ENCODE measurements around the gene ABCC6. TPM values are rescaled to one million over a fixed set of nuclear protein-coding genes. Genes with fewer than 3 reads are reported as not detected.
"Not testable (repeated sequence)": the region's sequence is repeated elsewhere in the genome, so short reads cannot be mapped to it uniquely, and the experiment has no call there.

Gene ABCC6
- total RNA-seq, 1 donor from 2014 or later: 2.7 TPM

- Mint-ChIP-seq H3K4me1 (ENCODE audit: low read depth, unreplicated experiment) (no peaks in the 10 kb centered on the region), H3K27ac (ENCODE audit: unreplicated experiment) (no peak overlapping the region), H3K9me3 (ENCODE audit: unreplicated experiment) (peaks cover 17% of the 10 kb centered on the region), H3K27me3 (ENCODE audit: unreplicated experiment) (peaks cover 6% of the 10 kb centered on the region), H3K36me3 (ENCODE audit: unreplicated experiment) (peaks cover 19% of the 10 kb centered on the region), H3K4me3 (ENCODE audit: unreplicated experiment) (no peak overlapping the region)
- TF ChIP-seq, protein P1, sequence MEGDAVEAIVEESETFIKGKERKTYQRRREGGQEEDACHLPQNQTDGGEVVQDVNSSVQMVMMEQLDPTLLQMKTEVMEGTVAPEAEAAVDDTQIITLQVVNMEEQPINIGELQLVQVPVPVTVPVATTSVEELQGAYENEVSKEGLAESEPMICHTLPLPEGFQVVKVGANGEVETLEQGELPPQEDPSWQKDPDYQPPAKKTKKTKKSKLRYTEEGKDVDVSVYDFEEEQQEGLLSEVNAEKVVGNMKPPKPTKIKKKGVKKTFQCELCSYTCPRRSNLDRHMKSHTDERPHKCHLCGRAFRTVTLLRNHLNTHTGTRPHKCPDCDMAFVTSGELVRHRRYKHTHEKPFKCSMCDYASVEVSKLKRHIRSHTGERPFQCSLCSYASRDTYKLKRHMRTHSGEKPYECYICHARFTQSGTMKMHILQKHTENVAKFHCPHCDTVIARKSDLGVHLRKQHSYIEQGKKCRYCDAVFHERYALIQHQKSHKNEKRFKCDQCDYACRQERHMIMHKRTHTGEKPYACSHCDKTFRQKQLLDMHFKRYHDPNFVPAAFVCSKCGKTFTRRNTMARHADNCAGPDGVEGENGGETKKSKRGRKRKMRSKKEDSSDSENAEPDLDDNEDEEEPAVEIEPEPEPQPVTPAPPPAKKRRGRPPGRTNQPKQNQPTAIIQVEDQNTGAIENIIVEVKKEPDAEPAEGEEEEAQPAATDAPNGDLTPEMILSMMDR (IDR thresholded peaks at IDR 0.05; ENCODE audit: partially characterized antibody, unreplicated experiment): no peak
- DNase-seq: no peak
These were observed 65.1 kb downstream of the ABCC6 start for GRCh38 chr16:16158082-16158658.

DNA sequence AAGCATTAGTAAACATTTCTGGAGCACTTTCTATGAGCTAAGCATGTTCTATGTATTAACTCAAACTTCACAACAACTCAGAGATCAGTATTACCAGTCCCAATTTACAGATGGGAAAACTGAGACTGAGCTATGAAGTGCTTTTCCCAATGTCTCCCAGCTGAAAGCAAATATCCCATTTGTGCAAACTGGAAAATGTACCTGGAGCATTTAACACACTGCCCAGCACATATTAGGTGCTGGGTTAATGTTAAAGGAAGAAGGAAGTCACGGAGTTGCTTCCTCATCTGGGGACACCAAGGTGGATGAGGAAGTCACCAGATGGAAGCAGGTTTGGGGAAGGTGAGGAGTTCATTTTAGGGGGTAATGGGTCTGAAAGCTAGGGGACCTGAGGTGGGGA, 66.1 kb downstream of the ABCC6 start:
- no peak for DNase-seq
- TF ChIP-seq, protein P1 (IDR thresholded peaks at IDR 0.05; ENCODE audit: partially characterized antibody, unreplicated experiment): no peak
- Mint-ChIP-seq H3K9me3 (ENCODE audit: unreplicated experiment) (peaks cover 17% of the 10 kb centered on the region), H3K4me3 (ENCODE audit: unreplicated experiment) (no peak overlapping the region), H3K36me3 (ENCODE audit: unreplicated experiment) (peaks cover 19% of the 10 kb centered on the region), H3K4me1 (ENCODE audit: low read depth, unreplicated experiment) (no peaks in the 10 kb centered on the region), H3K27ac (ENCODE audit: unreplicated experiment) (no peak overlapping the region), H3K27me3 (ENCODE audit: unreplicated experiment) (peaks cover 6% of the 10 kb centered on the region)

DNA sequence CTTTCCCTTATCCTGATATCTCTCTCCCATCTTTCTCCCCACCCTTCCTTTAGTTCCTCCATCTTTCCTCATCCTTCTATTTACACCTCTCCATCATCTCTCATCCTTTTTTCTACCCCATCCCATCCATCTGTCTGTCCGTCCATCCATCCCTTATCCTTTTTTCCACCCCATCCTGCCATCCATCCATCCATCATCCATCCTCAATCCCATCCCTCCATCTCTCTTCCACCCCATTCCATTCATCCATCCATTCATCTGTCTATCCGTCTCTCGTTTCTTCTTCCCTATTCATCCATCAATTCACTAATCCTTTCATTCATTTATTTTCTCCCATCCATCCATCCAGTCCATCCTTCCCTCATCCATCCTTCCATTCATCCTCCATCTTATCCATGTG, 68.1 kb downstream of the ABCC6 start:
- peaks cover 13% of the 10 kb centered on the region for H3K36me3 Mint-ChIP-seq (ENCODE audit: unreplicated experiment)
- H3K9me3 Mint-ChIP-seq (ENCODE audit: unreplicated experiment): peaks cover 16% of the 10 kb centered on the region
- H3K4me3 Mint-ChIP-seq (ENCODE audit: unreplicated experiment): no peak overlapping the region
- no peak for DNase-seq
- TF ChIP-seq, protein P1 (IDR thresholded peaks at IDR 0.05; ENCODE audit: partially characterized antibody, unreplicated experiment): no peak
- peaks cover 8% of the 10 kb centered on the region for H3K27me3 Mint-ChIP-seq (ENCODE audit: unreplicated experiment)
- no peak overlapping the region for H3K27ac Mint-ChIP-seq (ENCODE audit: unreplicated experiment)
- H3K4me1 Mint-ChIP-seq (ENCODE audit: low read depth, unreplicated experiment): no peaks in the 10 kb centered on the region

DNA sequence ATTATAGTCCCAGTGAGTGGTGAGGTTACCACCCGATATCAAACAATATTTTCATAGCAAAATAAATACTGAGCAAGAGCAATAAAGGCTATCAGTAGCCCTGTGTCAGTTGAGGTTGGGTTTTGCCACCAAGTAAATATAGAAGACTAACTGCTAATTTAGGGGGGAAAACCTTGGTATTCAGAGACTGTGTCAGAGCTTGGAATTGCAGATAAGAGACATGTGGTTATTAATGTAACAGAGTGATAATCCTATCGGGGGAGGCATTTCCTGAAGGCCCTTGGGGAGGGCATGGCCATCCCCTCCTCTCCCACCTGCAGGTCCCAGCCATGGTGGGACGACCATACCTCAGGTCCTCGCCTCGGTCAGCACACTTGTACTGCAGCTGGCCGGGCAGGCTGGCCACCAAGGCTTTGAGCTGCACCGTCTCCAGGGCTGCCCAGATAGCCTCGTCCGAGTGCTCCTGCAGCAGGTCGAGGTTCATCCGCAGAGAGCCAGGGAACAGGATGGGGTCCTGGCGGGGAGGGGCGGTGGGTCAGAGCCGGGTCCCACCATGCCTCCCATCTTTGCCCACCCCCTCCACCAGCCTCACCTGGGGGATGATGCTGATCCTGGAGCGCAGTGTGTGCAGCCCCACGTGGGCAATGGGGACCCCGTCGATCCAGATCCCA, 68.9 kb downstream of the ABCC6 start:
- Mint-ChIP-seq H3K36me3 (ENCODE audit: unreplicated experiment) (peaks cover 14% of the 10 kb centered on the region), H3K27ac (ENCODE audit: unreplicated experiment) (no peak overlapping the region), H3K27me3 (ENCODE audit: unreplicated experiment) (peaks cover 5% of the 10 kb centered on the region), H3K4me3 (ENCODE audit: unreplicated experiment) (no peak overlapping the region), H3K9me3 (ENCODE audit: unreplicated experiment) (peaks cover 12% of the 10 kb centered on the region), H3K4me1 (ENCODE audit: low read depth, unreplicated experiment) (no peaks in the 10 kb centered on the region)
- TF ChIP-seq, protein P1 (IDR thresholded peaks at IDR 0.05; ENCODE audit: partially characterized antibody, unreplicated experiment): no peak
- DNase-seq: no peak

DNA sequence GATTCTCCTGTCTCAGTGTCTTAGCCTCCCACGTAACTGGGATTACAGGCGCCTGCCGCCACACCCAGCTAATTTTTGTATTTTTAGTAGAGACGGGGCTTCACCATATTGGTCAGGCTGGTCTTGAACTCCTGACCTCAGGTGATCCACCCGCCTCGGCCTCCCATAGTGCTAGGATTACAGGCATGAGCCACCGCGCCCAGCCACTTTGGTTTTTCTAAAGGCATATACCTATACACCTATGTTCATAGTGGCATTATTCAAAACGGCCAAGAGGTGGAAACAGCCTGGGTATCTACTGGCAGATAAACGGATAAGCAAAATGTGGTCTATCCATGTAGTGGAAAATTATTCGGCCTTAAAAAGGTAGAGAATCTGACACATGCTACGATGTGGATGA, 70.3 kb downstream of the ABCC6 start:
- not testable (repeated sequence) for H3K9me3 Mint-ChIP-seq (ENCODE audit: unreplicated experiment); H3K4me1 Mint-ChIP-seq (ENCODE audit: low read depth, unreplicated experiment); H3K4me3 Mint-ChIP-seq (ENCODE audit: unreplicated experiment); H3K27ac Mint-ChIP-seq (ENCODE audit: unreplicated experiment); H3K27me3 Mint-ChIP-seq (ENCODE audit: unreplicated experiment); DNase-seq
- H3K36me3 Mint-ChIP-seq (ENCODE audit: unreplicated experiment): peaks cover 10% of the 10 kb centered on the region

Measured in glutamatergic neuron (in vitro differentiated cells).